ENCODE measurements around the gene HNRNPF.

HNRNPF gene

GRCh38 chr10:43436291-43437140, 27.5 kb upstream of the HNRNPF start, which contains the start of gene ZNF487 (continued):
- TF ChIP-seq ZSCAN5A (tag by site-specific recombination; IDR thresholded peaks at IDR 0.05) (peak; percentile 55; the same call in 1 of the 2 replicates), ZNF18 (tag by site-specific recombination; IDR thresholded peaks at IDR 0.05) (no peak), ZNF274 (IDR thresholded peaks at IDR 0.05; ENCODE audit: low read length) (no peak), ZNF274 (tag by site-specific recombination; IDR thresholded peaks at IDR 0.05; ENCODE audit: borderline replicate concordance) (no peak), ZNF596 (tag by site-specific recombination; IDR thresholded peaks at IDR 0.05) (no peak), ZNF701 (tag by site-specific recombination; IDR thresholded peaks at IDR 0.05) (no peak), KLF9 (tag by site-specific recombination; IDR thresholded peaks at IDR 0.05; ENCODE audit: low read depth) (peak; percentile 98), ZNF398 (tag by site-specific recombination; IDR thresholded peaks at IDR 0.05) (no peak), ZBTB1 (tag by site-specific recombination; IDR thresholded peaks at IDR 0.05) (no peak), HOXD13 (CRISPR knock-in tag; IDR thresholded peaks at IDR 0.05; ENCODE audit: borderline replicate concordance) (no peak), ZNF645 (tag by site-specific recombination; IDR thresholded peaks at IDR 0.05) (no peak), ZNF768 (tag by site-specific recombination; IDR thresholded peaks at IDR 0.05) (no peak), FEZF1 (tag by site-specific recombination; IDR thresholded peaks at IDR 0.05) (no peak), ZNF10 (tag by site-specific recombination; IDR thresholded peaks at IDR 0.05) (no peak), ZNF707 (tag by site-specific recombination; IDR thresholded peaks at IDR 0.05) (no peak), TRIM28 (IDR thresholded peaks at IDR 0.05; ENCODE audit: borderline replicate concordance, low read length) (no peak), ZNF488 (tag by site-specific recombination; IDR thresholded peaks at IDR 0.05) (no peak), ZBTB21 (tag by site-specific recombination; IDR thresholded peaks at IDR 0.05) (no peak), ZNF112 (tag by site-specific recombination; IDR thresholded peaks at IDR 0.05) (no peak), RBAK (tag by site-specific recombination; IDR thresholded peaks at IDR 0.05) (no peak), ZNF23 (tag by site-specific recombination; IDR thresholded peaks at IDR 0.05; ENCODE audit: borderline replicate concordance) (no peak), ZNF776 (tag by site-specific recombination; IDR thresholded peaks at IDR 0.05; ENCODE audit: borderline replicate concordance) (no peak), SCRT2 (tag by site-specific recombination; IDR thresholded peaks at IDR 0.05) (no peak), ZNF138 (tag by site-specific recombination; IDR thresholded peaks at IDR 0.05; ENCODE audit: borderline replicate concordance) (no peak), ZNF664 (tag by site-specific recombination; IDR thresholded peaks at IDR 0.05) (no peak), ZIC2 (tag by site-specific recombination; IDR thresholded peaks at IDR 0.05) (peak; percentile 83), ZFP69B (tag by site-specific recombination; IDR thresholded peaks at IDR 0.05) (no peak), PRDM10 (tag by site-specific recombination; IDR thresholded peaks at IDR 0.05) (no peak)

All from HEK293 (cell line).